HEK293T (cell line): Measurements from ENCODE around the gene SCYL1.

Experiments
- CTBP1 ChIP-seq: fragments of 450-650 bp; IDR thresholded peaks from 2 replicates; pipeline ENCODE4 v1.6.1; 2016; ENCODE audit warnings: borderline replicate concordance
- ELF4 ChIP-seq: fragments of 450-650 bp; IDR thresholded peaks from 2 replicates; pipeline ENCODE4 v1.6.1; 2017; ENCODE audit warnings: antibody characterized with exemption
- FOXA1 ChIP-seq: fragments of 450-650 bp; IDR thresholded peaks from 2 replicates; pipeline ENCODE4 v1.6.1; 2016; ENCODE audit warnings: mild to moderate bottlenecking
- PKNOX1 ChIP-seq: fragments of 450-650 bp; IDR thresholded peaks from 2 replicates; pipeline ENCODE4 v1.6.1; 2016
- SP1 ChIP-seq: fragments of 450-650 bp; IDR thresholded peaks from 2 replicates; pipeline ENCODE4 v1.6.1; 2017
- SUZ12 ChIP-seq: fragments of 450-650 bp; IDR thresholded peaks from 2 replicates; pipeline ENCODE4 v1.6.1; 2016; ENCODE audit warnings: mild to moderate bottlenecking
- ZNF384 ChIP-seq: fragments of 450-650 bp; IDR thresholded peaks from 2 replicates; pipeline ENCODE4 v1.6.1; 2016

DNA sequence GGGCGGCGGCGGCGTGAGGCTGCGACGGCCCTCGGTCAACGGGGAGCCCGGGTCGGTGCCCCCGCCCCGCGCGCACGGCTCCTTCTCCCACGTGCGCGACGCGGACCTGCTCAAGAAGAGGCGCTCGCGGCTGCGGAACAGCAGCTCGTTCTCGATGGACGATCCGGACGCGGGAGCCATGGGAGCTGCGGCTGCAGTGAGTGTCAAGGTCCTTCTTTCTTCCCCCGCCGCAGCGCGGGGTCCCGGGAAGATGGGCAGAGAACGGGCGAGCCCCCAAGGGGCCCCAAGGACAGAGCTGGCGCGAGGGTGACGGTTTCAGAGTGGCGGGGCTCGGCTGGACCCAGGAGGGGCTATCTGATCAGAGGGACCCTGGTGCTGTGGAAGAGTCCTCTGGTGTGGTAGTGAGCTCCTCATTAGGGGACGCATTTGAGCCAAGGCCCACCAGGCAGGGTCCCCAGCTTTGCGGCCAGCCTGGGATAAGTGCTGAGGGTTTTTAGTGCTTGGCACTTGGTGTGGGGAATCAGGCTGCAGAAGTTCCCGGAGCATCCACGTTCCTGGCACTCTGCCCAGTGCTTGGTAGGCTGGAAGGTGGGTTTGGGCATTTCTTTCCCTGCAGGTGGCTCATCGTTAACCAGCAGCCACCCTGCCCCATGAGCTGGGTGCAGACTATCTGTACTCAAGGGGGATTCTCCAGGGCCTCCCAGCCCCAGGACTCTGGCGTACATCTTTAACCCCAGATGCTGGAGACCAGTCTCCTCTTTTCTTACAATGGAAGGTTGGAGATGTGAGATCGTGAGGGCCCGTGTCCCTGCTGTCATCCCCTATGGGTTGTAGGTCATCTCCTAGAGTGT lies 60.7 kb downstream of the SCYL1 start:
- no peak for TF ChIP-seq SUZ12
- no peak for TF ChIP-seq FOXA1
- TF ChIP-seq PKNOX1 = no peak
- TF ChIP-seq ELF4 = no peak
- TF ChIP-seq ZNF384 = no peak
- TF ChIP-seq SP1 = no peak
- TF ChIP-seq CTBP1 = no peak
